Activated B cell treated with CpG ODN at 0.5 μM for 24 hours (primary cell): ENCODE measurements around the gene TGFB1. TPM values are rescaled to one million over a fixed set of nuclear protein-coding genes. Genes with fewer than 3 reads are reported as not detected.

Source experiments
- ATAC-seq: fragments of 200-7000 bp; cut with Tn5 transposase; one replicate; pipeline ENCODE4 v1.10.0; 2021; ENCODE audit warnings: low read depth, mild to moderate bottlenecking, moderate library complexity
- CTCF ChIA-PET: fragments of 350-600 bp; sonication (Branson Sonifier 250); formaldehyde crosslinking; loops from one replicate; lab custom pipeline; 2021; ENCODE audit warnings: antibody characterized with exemption; lab: Charles Lee
- POLR2A ChIA-PET: fragments of 350-600 bp; sonication (Branson Sonifier 250); formaldehyde crosslinking; loops from one replicate; lab custom pipeline; 2021; ENCODE audit warnings: antibody characterized with exemption; lab: Charles Lee
- DNase-seq: peaks from one replicate; pipeline ENCODE4 v3.0.0; 2022
- H3K27ac Mint-ChIP-seq: one replicate; pipeline ENCODE4 v1.8.0; 2020; ENCODE audit warnings: mixed read lengths
- H3K27me3 Mint-ChIP-seq: one replicate; pipeline ENCODE4 v1.8.0; 2021; ENCODE audit warnings: mixed read lengths
- H3K36me3 Mint-ChIP-seq: one replicate; pipeline ENCODE4 v1.8.0; 2021; ENCODE audit warnings: low read depth, mixed read lengths
- H3K4me1 Mint-ChIP-seq: one replicate; pipeline ENCODE4 v1.8.0; 2021; ENCODE audit warnings: mixed read lengths
- H3K4me3 Mint-ChIP-seq: one replicate; pipeline ENCODE4 v1.8.0; 2020; ENCODE audit warnings: mild to moderate bottlenecking, mixed read lengths
- H3K9me3 Mint-ChIP-seq: one replicate; pipeline ENCODE4 v1.8.0; 2020; ENCODE audit warnings: mixed read lengths
- CTCF ChIP-seq: fragments of 200-600 bp; IDR thresholded peaks from one replicate; pipeline ENCODE4 v1.8.0; 2022; ENCODE audit warnings: antibody characterized with exemption, mild to moderate bottlenecking
- intact Hi-C: fragments of 100-400 bp; cut with micrococcal nuclease; formaldehyde crosslinking; loops from one replicate; pipeline ENCODE4 v1.15.1; 2024
- total RNA-seq: library from RNA; stranded (reverse); gene quantifications from 2 replicates; pipeline ENCODE4 v1.2.3, GENCODE V29; 2022

Gene TGFB1
- total RNA-seq, 1 donor from 2014 or later = 88.5 TPM

- no peaks in the 10 kb centered on the region for H3K9me3 Mint-ChIP-seq
- no peaks in the 10 kb centered on the region for H3K27me3 Mint-ChIP-seq
- no peak for ATAC-seq
- peak overlapping the region; percentile 74 for H3K4me3 Mint-ChIP-seq
- no peak for DNase-seq
- H3K27ac Mint-ChIP-seq = peak overlapping the region; percentile 88
- CTCF ChIA-PET = interaction anchor here (1.0 to 5.4 kb wide), 5 partner anchors 10 to 94 kb away, joined by 3 to 38 read pairs (median 3); partner anchors contain the start of gene B9D2
- no peak for TF ChIP-seq CTCF
- POLR2A ChIA-PET = interaction anchor here (2.6 to 6.9 kb wide), 3 partner anchors 9 to 91 kb away, joined by 19 to 119 read pairs (median 43); partner anchors contain the start of genes B9D2 and HNRNPUL1
- H3K4me1 Mint-ChIP-seq = peaks cover 36% of the 10 kb centered on the region
- intact Hi-C loops = loop anchor here (1.0 to 5.0 kb wide), 5 partner anchors 9 to 912 kb away; partner anchors contain the start of genes COQ8B, DMAC2, ITPKC and SERTAD3
- peaks cover 15% of the 10 kb centered on the region for H3K36me3 Mint-ChIP-seq
Measured at GRCh38 chr19:41354343-41354953, 726 bp upstream of the TGFB1 start.

GRCh38 chr19:41352609-41353465 lies 885 bp downstream of the TGFB1 start:
- TF ChIP-seq CTCF = no peak
- H3K27me3 Mint-ChIP-seq = no peaks in the 10 kb centered on the region
- ChIA-PET CTCF (interaction anchor here (1.0 to 5.4 kb wide), 10 partner anchors 11 to 218 kb away, joined by 3 to 38 read pairs (median 5); partner anchors contain the start of genes B9D2 and CCDC97), POLR2A (interaction anchor here (0.7 to 6.9 kb wide), 18 partner anchors 9 to 1034 kb away, joined by 3 to 119 read pairs (median 8); partner anchors contain the start of genes ACTMAP, B9D2, CCDC97 and DMAC2)
- no peaks in the 10 kb centered on the region for H3K9me3 Mint-ChIP-seq
- peak overlapping the region; percentile 100 for H3K4me3 Mint-ChIP-seq
- peak overlapping the region; percentile 96 for H3K27ac Mint-ChIP-seq
- H3K36me3 Mint-ChIP-seq = peaks cover 22% of the 10 kb centered on the region
- intact Hi-C loops = loop anchor here (1.0 to 5.0 kb wide), 8 partner anchors 43 to 911 kb away; partner anchors contain the start of genes BCKDHA, CCDC97, COQ8B and DMAC2
- H3K4me1 Mint-ChIP-seq = peaks cover 48% of the 10 kb centered on the region
- ATAC-seq (peak; percentile 21), DNase-seq (peak; percentile 83)

GRCh38 chr19:41352279-41352608 lies 1.5 kb downstream of the TGFB1 start:
- no peak for DNase-seq
- H3K9me3 Mint-ChIP-seq = no peaks in the 10 kb centered on the region
- ATAC-seq = no peak
- H3K27ac Mint-ChIP-seq = peak overlapping the region; percentile 96
- peak overlapping the region; percentile 100 for H3K4me3 Mint-ChIP-seq
- ChIA-PET CTCF (interaction anchor here (1.0 to 5.4 kb wide), 11 partner anchors 12 to 218 kb away, joined by 3 to 38 read pairs (median 5); partner anchors contain the start of genes B9D2 and CCDC97), POLR2A (interaction anchor here (0.7 to 6.9 kb wide), 20 partner anchors 8 to 1035 kb away, joined by 3 to 119 read pairs (median 8); partner anchors contain the start of genes ACTMAP, B9D2, CCDC97 and DMAC2)
- intact Hi-C loops = loop anchor here (1.0 to 5.0 kb wide), 5 partner anchors 42 to 910 kb away; partner anchors contain the start of genes CCDC97, COQ8B, DMAC2 and ITPKC
- no peaks in the 10 kb centered on the region for H3K27me3 Mint-ChIP-seq
- H3K4me1 Mint-ChIP-seq = peaks cover 46% of the 10 kb centered on the region
- H3K36me3 Mint-ChIP-seq = peaks cover 25% of the 10 kb centered on the region
- no peak for TF ChIP-seq CTCF

GRCh38 chr19:41351339-41352245 lies 2.1 kb downstream of the TGFB1 start:
- H3K27ac Mint-ChIP-seq = peak overlapping the region; percentile 96
- H3K27me3 Mint-ChIP-seq = no peaks in the 10 kb centered on the region
- peak; percentile 57 for ATAC-seq
- H3K36me3 Mint-ChIP-seq = peaks cover 28% of the 10 kb centered on the region
- no peaks in the 10 kb centered on the region for H3K9me3 Mint-ChIP-seq
- peak; percentile 83 for DNase-seq
- H3K4me3 Mint-ChIP-seq = peak overlapping the region; percentile 100
- H3K4me1 Mint-ChIP-seq = peaks cover 42% of the 10 kb centered on the region
- intact Hi-C loops = loop anchor here (1.0 to 5.0 kb wide), 7 partner anchors 13 to 909 kb away; partner anchors contain the start of genes B9D2, CCDC97, COQ8B and DMAC2
- TF ChIP-seq CTCF = no peak
- POLR2A ChIA-PET = interaction anchor here (0.5 to 6.9 kb wide), 30 partner anchors 8 to 1894 kb away, joined by 3 to 119 read pairs (median 4); partner anchors contain the start of genes ACTMAP, B9D2, CCDC97 and CEACAM21
- CTCF ChIA-PET = interaction anchor here (0.6 to 5.4 kb wide), 12 partner anchors 13 to 219 kb away, joined by 3 to 38 read pairs (median 5); partner anchors contain the start of genes B9D2 and CCDC97
